GM18498 (cell line): Measurements from ENCODE around the gene CCSER1.
"Not testable (repeated sequence)": the region's sequence is repeated elsewhere in the genome, so short reads cannot be mapped to it uniquely, and the experiment has no call there.

Experiments
- ATAC-seq: cut with Tn5 transposase; IDR thresholded peaks from one replicate; pipeline ENCODE4 v1.9.1; 2021; ENCODE audit warnings: mild to moderate bottlenecking, moderate library complexity; ENCODE audit not compliant: unreplicated experiment

The CCSER1 gene

DNA sequence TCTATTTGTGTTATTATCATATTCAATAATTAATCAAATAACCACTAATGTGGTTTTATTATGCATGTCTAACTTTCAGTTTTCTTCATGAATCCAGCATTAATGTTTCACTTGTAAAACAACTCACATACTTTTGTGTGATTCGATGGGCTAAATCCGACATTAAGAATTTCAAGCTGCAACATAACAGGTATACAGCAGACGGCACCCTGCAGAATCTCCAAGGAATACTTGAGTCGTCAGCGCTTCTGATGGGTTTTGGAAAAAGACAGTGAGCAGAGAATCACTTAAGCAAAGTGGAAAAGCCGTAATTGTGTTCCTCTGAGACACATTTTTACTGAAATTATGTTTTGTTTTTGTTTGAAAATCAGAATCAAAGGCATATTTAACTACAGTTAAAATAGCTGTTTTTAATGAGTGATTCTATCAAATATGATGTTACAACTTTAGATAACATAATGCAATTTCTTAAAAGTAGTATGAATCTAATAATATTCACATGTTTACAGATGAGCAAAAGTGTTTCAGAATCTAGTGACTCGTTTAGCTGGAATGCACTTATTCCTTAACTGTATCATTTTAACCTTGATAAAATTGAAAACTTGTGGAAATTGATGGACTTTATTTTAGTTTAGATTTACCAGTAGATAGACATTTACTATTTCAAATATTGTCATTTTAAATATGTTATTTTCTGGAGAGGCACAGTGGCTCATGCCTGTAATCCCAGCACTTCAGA lies 514.8 kb downstream of the CCSER1 start:
- ATAC-seq, result no peak

DNA sequence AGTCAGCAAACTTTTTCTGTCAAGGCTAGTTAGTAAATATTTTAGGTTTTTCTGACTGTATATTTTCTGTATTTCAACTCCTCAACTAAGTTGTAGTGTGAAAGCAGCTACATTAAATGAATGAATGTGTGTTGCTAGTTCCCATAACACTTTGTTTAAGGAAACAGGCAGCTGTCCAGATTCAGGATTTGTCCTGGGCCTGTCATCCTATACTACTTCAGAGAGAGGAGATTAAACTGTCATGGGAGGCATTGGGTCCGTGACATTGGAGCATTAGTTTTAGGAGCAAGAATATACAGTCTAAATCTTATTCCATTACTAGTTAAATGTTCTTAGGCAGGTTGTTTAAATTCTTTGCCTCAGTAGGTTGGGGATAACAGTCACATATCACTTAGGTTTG lies 516.0 kb downstream of the CCSER1 start:
- ATAC-seq, result no peak

DNA sequence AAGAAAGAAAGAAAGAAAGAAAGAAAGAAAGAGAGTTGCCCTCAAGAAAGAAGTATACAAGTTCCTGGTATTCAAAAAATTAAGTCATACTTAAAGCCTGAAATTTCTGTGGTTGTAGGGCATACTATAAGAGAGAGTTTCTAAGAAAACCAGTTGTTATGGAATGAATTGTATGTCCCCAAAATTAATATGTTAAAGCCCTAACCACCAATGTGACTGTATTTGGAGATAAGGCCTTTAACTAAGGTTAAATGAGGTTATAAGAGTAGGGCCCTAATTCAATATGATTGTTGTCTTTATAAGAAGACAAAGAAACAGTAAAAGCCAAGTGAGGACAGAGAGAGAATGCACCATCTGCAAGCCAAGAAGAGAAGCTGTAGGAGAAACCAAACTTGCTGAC lies 521.1 kb downstream of the CCSER1 start:
- no peak for ATAC-seq

DNA sequence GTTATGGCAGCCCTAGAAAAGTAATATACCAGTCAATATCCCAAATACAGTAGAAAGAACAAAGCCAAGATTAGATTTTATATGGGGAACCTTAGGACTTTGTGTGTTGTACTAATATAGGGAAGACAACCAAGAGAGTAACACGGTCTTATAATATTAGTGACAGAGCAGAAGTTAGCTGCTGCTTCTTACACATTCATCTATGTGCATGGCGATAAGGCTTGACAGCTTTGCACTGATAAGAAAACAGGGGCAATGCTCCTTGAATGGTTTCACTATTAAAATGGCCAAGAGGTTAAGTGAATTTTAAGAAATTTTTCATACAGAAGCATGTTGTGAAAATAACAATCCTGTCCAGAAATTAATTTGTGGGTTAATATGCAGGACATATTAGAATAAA lies 521.6 kb downstream of the CCSER1 start:
- ATAC-seq, result no peak

DNA sequence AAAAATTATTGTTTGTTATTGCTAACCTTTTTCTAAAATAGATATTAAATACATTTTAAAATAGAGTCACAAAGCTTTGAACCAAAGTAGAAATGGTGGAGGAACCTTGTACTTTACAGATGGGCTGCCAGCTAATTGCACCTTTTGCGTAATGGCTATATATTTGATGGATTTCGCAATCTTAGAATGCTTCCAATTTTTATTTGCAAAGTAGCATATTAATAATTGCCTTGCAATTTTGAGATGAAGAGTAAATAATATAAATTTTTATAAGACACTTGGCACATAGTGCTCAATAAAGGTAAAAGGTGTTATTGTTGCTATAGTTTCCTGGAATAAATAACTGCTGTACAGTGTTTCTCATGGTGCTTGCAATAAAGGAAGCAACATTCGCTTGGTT lies 533.5 kb downstream of the CCSER1 start:
- no peak for ATAC-seq

DNA sequence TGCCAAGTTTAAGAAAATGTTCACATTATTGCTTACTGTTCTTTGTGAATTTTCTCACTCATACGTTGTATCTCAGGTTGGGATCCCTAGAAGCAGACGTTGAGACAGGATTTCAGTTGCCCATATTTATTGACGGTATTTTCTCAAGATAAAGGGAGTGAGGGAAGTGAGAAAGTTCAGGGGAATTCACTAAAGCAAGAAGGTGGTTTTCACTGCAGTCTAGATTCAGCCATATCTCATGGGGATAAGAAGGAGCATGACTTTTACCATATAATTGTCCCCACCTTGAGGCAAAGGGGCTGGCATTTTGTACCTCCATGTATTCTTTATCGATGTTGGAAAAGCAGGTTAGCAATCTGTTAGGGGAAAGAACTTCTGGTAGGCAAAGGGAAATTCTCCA lies 543.0 kb downstream of the CCSER1 start:
- ATAC-seq, result no peak

DNA sequence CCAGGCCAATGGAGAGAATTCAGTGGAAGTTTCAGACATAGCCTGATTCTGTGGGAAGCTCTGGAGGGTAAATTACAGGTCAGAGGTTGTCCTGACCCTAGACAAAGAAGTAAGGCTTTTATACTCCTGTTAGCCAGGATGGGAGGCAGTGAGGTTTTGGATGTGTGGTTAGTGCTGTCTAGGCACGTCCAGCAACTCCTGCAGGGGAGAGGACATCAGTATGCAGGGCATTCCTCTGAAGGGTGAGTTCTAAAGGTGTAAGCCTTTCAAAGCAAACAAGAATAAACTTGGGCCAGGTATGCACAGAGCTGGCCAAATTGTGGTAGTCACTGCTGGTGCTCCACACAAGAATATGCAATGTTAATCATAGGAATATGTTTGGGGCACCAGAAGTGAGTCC lies 562.5 kb downstream of the CCSER1 start:
- no peak for ATAC-seq

DNA sequence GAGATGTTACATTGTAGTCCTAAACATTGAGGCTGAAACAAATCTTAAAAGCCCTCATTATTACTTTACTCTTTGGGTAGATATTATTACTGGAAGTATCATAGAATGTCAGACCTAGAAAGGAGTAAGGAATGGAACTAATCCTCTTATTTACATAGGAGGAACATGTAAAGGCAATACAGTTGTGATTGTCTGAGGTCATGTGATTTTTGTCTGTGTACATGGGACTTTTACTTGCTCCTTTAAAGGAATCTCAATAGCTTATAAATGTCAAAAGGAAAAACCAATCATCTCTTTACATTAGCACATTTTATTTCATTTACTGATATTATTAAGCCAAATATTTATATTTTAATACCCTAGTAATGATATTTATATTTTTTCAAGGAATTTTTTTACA lies 568.2 kb downstream of the CCSER1 start:
- no peak for ATAC-seq

DNA sequence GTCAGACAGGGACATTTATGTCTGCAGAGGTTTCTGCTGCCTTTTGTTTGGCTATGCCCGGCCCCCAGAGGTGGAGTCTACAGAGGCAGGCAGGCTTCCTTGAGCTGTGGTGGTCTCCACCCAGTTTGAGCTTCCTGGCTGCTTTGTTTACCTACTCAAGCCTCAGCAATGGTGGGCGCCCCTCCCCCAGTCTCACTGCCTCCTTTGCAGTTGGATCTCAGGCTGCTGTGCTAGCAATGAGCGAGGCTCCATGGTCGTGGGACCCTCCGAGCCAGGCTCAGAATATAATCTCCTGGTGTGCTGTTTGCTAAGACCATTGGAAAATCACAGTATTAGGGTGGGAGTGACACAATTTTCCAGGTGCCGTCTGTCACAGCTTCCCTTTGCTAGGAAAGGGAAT lies 578.3 kb downstream of the CCSER1 start:
- ATAC-seq, result not testable (repeated sequence)

DNA sequence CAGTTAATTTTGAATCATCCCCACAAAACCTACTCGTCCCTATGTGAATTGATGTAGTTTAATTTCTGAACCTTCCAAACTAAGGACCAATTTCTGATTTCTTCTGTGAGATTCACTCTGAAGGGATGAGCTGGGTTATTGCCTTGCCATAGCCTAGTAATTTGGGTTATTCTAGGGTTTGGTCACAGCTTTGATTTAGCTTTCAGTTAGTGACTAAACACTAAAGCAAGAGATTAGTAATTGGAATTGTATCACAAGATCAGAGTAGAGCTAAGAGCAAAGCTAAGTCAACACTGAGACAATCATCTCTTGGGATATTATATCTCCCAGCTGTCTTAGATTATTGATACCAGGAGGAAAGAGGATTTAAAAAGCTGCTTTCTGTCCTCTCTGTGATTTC lies 588.0 kb downstream of the CCSER1 start:
- ATAC-seq, result no peak

DNA sequence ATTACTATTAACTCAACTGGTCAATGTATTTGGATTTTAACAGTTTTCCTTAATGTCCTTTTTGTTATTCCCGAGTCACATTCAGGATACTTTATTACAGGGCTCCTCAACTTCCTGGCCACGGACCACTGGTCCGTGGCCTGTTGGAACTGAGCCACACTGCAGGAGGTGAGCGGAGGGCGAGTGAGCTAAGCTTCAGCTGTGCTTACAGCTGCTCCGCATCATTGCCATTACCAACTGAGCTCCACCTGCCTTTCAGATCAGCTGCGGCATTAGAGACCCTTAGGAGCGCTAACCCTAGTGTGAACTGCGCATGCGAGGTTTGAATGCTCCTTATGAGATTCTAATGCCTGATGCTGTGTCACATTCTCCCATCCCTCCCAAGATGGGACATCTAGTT lies 591.7 kb downstream of the CCSER1 start:
- ATAC-seq, result no peak

DNA sequence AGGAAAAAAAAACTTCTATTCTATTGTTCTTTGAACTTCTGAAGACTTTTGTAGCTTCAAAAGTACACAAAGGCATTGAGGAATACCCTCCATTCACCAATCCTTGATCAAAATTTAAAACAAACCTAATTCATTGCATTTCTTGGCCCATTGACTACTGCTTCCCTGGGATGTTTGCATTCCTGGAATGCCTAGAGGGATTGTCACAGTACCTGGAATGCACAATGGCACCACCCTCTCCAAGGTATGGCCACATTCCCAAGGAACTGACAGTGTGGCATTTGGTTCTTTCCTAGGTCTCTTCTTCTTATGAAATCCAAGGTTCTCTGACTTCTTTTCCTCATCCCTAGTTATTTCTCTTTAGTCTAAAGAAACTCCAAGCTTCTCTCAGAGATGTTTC lies 600.7 kb downstream of the CCSER1 start:
- ATAC-seq, result no peak

DNA sequence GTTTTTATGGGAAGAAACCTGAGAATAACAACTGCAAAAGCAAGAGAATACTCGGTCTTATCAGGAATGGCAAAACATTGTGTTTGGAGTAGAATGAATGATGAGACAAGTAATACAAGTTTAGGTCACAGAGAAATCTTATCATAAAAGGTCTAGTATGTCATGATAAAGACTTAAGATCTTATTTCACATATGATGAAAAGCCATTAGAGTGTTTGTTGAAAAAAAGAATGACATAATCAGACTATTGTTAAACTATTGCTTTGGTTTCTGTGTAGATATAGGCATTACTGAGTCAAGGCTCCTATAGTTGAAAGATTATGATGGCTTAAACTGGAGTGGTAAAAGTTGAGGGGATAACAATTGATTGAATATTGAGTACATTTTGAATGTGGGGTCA lies 603.6 kb downstream of the CCSER1 start:
- ATAC-seq, result no peak

DNA sequence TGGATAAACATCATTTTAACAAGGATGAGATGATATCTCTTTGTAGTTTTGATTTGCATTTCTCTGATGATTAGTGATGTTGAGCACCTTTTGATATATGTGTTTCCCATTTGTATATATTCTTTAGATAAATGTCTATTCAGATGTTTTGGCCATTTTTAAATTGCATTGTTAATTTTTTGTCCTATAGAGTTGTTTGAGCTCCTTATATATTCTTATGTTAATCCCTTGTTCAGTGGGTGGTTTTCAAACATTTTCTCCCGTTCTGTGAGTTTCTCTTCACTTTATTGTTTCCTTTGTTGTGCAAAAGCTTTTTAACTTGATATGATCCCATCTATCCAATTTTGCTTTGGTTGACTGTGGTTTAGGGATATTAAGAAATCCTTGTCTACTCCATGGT lies 606.0 kb downstream of the CCSER1 start:
- no peak for ATAC-seq

DNA sequence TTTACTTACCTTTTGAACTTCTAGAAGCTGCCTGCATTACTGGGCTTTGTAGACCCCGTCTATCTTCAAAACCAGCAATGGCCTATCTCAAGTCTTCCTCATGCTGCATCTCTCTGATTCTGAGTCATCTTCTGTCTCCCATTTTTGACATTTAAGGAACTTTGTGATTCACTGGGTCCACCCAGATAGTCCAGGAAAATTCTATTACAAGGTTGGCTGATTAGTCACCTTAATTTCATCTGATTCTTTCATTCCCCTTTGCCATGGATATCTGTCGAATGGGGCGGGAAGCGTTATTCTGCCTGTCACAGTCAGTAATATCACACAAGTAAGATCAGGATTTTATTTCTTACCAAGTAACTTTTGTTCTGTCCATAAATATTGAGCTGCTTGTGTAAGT lies 618.0 kb downstream of the CCSER1 start:
- no peak for ATAC-seq

DNA sequence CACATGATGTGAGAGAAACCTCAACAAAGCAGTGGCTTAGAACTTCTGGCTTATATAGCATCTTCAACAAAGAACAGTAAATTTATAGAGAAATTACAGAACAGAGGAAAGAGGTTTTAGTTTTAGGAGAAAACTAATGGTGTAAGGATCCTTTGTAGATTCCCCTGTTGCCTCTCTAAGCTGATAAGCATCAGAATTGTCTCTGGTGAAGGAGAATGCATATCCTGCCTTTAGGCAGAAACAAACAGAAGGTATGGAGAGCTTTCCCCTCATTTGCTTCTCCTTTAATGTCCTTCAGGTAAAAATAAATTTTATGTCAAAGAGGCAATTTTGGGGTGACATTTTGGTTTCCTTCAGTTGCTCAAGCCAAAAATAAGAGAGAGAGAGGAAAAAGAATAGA lies 625.9 kb downstream of the CCSER1 start:
- no peak for ATAC-seq

DNA sequence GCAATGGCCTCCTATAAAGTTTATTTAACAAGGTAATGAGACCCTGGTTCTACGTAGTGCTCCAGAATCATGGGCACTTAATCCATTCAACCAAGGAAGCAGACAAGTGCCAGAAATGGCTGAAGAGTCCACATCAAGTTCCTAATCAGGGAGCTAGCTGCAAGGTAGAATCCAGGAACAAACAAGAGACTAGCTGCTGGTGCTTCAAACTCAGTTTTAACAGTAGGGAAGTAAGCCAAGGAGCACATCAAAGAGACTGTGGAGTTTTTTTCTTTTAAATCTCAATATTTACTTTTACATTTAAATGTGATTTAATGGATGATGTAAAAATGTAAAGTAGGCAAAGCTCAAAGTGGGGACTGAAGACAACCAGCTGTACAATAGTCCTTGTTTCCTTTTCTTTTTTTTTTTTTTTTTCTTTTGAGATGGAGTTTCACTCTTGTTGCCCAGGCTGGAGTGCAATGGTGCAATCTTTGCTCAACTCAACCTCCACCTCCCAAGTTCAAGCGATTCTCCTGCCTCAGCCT lies 630.4 kb downstream of the CCSER1 start:
- no peak for ATAC-seq

DNA sequence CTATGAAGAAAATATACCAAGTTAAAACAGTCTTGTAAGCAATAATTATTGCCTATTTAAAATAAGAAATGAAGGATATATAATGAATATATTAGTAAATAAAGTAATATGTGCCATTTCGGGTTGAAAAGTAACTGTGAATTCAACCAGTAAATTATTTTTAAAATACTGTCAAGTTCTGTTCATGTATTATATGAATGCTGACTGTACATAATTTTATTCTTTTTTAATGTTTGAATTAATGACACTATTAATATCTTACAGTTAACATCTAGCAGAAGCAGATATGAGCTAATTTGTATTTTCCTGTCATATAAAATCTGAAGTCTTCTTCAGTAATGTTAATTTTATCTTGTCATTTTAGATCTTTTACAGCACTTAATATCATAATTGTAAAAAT lies 632.9 kb downstream of the CCSER1 start:
- ATAC-seq, result no peak

DNA sequence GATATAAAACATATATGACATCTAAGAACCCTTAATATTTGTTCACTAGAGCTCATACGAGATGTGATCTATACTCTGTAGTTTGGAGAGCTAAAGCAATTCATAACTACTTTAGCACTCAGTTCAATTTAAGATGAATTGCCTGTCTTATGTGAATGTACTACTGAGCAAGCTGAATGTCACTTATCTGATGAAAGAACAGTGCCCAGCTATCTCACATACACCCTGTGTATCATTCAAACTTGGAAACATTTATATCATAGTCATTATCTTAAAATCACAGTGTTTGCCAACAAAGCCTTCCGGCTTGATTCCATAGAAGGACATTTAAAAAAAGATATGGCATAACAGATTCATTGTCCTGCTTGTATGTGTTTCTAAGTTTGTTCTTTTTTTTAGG lies 639.6 kb downstream of the CCSER1 start:
- no peak for ATAC-seq

DNA sequence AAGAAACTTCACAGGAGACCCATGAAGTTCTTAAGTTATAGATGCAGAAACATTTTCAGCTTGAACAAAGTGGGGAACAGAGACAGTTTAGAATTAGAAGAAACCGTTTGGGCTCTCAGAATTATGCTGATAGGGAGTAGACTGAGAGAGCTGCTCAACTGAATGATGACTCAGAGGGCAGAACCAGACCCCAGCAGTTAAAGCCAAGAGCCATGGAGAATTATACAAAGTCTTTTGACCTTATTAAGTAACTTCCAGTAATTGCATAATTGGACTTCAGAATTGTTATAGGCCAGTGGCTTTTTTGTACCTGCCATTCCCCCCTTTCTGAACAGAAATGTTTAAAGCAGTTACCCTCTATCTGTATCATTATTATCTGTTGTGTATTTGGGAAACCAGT lies 642.1 kb downstream of the CCSER1 start:
- no peak for ATAC-seq

DNA sequence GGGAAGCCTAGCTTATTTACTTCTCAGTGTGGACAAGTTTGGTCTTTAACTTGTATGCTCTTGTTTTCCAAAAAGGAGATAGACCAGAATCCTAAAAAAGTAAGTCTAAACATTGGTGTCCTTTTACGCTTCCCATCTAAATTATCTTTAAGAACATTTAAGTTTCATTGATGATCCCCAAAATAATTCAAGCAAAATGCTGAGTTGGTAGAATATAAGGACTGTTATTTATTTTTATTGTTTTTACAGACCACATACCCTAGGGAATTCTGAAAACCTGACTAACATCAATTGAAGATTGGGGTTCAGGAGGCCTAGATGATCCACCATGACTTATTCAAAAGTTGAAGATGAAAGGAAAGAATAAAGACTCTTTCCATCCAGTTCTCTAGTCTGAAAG lies 653.0 kb downstream of the CCSER1 start:
- no peak for ATAC-seq

DNA sequence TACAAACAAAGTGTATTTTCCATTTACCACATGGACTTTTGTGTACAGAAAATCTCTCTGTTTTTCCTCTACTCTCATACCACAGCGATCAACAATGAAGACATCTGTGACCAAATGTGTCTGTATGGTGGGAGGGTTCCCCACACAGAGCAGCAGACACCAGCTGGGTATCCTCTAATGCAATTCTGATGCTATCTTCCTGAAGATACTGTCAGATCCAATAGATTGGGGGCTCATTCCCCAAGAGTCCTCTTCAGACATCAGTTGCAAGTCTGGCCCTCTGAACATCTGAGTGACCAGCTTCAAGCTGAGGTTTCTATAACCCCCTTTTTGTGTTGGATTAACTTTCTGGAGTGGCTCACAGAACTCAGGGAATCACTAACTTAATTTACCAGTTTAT lies 659.4 kb downstream of the CCSER1 start:
- ATAC-seq, result no peak

DNA sequence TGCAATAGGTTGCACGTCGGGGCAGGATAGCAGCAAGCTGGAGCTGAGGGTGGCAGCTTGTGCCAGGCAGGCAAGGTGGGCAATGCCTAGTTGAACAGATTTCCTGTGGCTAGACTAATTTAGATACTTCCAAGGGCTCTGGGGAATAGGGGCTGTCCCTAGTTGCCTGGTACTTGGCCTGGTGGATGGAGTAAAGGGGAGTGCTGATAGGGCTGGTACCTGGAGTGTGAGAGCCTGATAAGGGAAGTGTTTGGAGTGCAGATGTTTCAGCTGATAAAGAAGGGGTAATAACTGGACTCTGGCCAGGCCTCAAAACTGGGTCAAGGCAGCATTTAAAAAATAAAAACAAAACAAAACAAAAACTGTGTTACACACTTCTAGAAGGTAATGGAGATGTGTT lies 665.5 kb downstream of the CCSER1 start:
- ATAC-seq, result no peak
